Ishikawa (cell line): ENCODE results near the gene PLG.

Source experiments
- CEBPB ChIP-seq: IDR thresholded peaks from 2 replicates; pipeline ENCODE4 v1.6.1; 2012
- EGR1 ChIP-seq: IDR thresholded peaks from 2 replicates; pipeline ENCODE4 v1.6.1; 2012
- EP300 ChIP-seq: IDR thresholded peaks from 2 replicates; pipeline ENCODE4 v1.6.1; 2012; ENCODE audit warnings: borderline replicate concordance
- FOXM1 ChIP-seq: IDR thresholded peaks from 2 replicates; pipeline ENCODE4 v1.6.1; 2012; ENCODE audit warnings: low read depth, borderline replicate concordance
- MAX ChIP-seq: IDR thresholded peaks from 2 replicates; pipeline ENCODE4 v1.6.1; 2012
- RAD21 ChIP-seq: IDR thresholded peaks from 2 replicates; pipeline ENCODE4 v1.6.1; 2012; ENCODE audit warnings: low read depth
- TAF1 ChIP-seq: IDR thresholded peaks from 2 replicates; pipeline ENCODE4 v1.6.1; 2012; ENCODE audit warnings: low read depth, mild to moderate bottlenecking
- YY1 ChIP-seq: IDR thresholded peaks from 2 replicates; pipeline ENCODE4 v1.6.1; 2012; ENCODE audit warnings: low read depth
- ZBTB7A ChIP-seq: IDR thresholded peaks from 2 replicates; pipeline ENCODE4 v1.6.1; 2012; ENCODE audit warnings: low read depth

DNA sequence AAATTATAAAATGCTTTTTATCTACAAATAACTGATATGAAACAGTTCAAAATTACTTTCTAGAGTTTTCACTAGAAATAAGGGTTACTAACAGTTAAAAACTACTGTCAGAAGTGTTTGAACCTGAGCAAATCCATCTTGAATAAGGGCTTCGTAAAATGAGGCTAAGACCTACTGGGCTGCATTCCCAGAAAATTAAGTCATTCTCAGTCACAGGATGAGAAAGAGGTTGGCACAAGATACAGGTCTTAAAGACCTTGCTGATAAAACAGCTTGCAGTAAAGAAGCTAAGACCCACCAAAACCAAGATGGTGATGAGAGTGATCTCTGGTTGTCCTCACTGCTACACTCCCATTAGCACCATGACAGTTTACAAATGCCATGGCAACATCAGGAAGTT is 93.7 kb downstream of the PLG start:
- TF ChIP-seq RAD21: no peak
- TF ChIP-seq MAX: no peak
- TF ChIP-seq TAF1: no peak
- no peak for TF ChIP-seq EGR1
- no peak for TF ChIP-seq CEBPB
- TF ChIP-seq EP300: no peak
- TF ChIP-seq FOXM1: no peak
- TF ChIP-seq ZBTB7A: no peak
- TF ChIP-seq YY1: no peak
